H1 (cell line): ENCODE results near the gene RNF212B. TPM values are rescaled to one million over a fixed set of nuclear protein-coding genes. Genes with fewer than 3 reads are reported as not detected.

Experiments
- BACH1 ChIP-seq: IDR thresholded peaks from 2 replicates; pipeline ENCODE4 v1.6.1; 2012; ENCODE audit warnings: low read length, improper control_type of control experiment
- CBX8 ChIP-seq: fragments of 300-800, 300-1000 bp; sonication (generic); IDR thresholded peaks from 2 replicates; pipeline ENCODE4 v1.7.1; 2016; ENCODE audit warnings: low read depth, low read length, borderline replicate concordance
- POLR2A ChIP-seq, 2 experiments: IDR thresholded peaks; 1 replicate in 1 of 2; 2 replicates in 1 of 2; pipeline ENCODE4 v1.6.1; 2011; ENCODE audit warnings: low read depth in 2 of 2, low read length in 2 of 2, mild to moderate bottlenecking in 2 of 2; ENCODE audit errors: control extremely low read depth in 1 of 2
- SAP30 ChIP-seq: fragments of 300-600 bp; sonication (generic); IDR thresholded peaks from 2 replicates; pipeline ENCODE4 v1.7.1; 2012; ENCODE audit warnings: low read length, moderate library complexity, mild to moderate bottlenecking, inconsistent platforms; ENCODE audit not compliant: insufficient read depth, insufficient replicate concordance
- SIN3A ChIP-seq, 2 experiments: IDR thresholded peaks in 1 of 2; conservative IDR thresholded peaks in 1 of 2; 2 replicates each; pipeline ENCODE4 v1.6.1; 2011 to 2012; ENCODE audit warnings: low read length in 2 of 2, improper control_type of control experiment in 1 of 2, low read depth in 1 of 2, mild to moderate bottlenecking in 1 of 2
- SP1 ChIP-seq: IDR thresholded peaks from 2 replicates; pipeline ENCODE4 v1.6.1; 2011; ENCODE audit warnings: low read depth, low read length
- TAF1 ChIP-seq: IDR thresholded peaks from 2 replicates; pipeline ENCODE4 v1.6.1; 2011; ENCODE audit warnings: mild to moderate bottlenecking, low read depth, low read length
- polyA plus RNA-seq, 7 experiments: library from polyadenylated mRNA; depleted of rRNA in 3 of 7; stranded (reverse) in 5 of 7; unstranded in 2 of 7; fragments of >200 nt in 5 of 7; fragments of 200-250 nt in 2 of 7; gene quantifications; 1 replicate in 5 of 7; 2 replicates in 1 of 7; 4 replicates in 1 of 7; pipeline versions ENCODE4 v1.2.1 to v1.2.3, GENCODE V29; 2011 to 2013; ENCODE audit warnings: missing spikeins in 2 of 7, mixed read lengths in 2 of 7
- total RNA-seq: library from RNA; stranded (reverse); fragmentation: NEBNext Ultra II Directional; extraction: Animal tissue kit (Norgen Biotek cat#: 25700); gene quantifications from 2 replicates; pipeline ENCODE4 v1.2.1, GENCODE V29; 2021
- TF ChIP-seq, protein P1 (sequence below): IDR thresholded peaks from 2 replicates; pipeline ENCODE4 v1.6.1; 2012; ENCODE audit warnings: inconsistent platforms

RNF212B gene
- total and polyA plus RNA-seq, 2 of the 8 experiments (the other 6 are each of a cell fraction or from before 2014, with no cell fraction given): 0.95 to 1.2 TPM

DNA sequence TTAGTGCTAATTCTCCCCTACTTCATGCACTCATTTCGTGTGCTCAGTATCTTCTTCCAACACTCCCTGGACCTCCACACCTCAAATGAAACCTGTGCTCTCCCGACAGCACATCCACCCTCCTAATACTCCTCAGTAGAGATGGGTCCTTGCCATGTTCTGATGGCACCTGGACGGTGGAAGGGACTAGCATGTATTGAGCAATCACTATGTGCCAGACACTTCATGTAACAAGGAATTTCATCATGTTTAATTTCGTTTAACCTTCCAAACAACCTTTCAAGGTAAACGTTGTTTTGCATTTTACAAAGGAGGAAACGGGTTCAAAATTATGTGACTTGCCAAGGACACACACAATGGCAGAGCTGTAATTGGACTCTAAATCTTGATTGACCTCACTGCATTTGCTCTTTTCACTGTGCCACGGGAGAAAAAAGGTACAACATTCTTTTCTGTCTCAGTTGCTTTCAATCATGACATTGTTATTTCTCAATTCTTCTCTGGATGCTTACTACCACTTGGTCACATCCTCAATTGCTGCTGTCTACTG lies 42.1 kb upstream of the RNF212B start (continued):
- TF ChIP-seq, protein P1, sequence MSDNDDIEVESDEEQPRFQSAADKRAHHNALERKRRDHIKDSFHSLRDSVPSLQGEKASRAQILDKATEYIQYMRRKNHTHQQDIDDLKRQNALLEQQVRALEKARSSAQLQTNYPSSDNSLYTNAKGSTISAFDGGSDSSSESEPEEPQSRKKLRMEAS: no peak
- TF ChIP-seq BACH1 (no peak), POLR2A (IDR thresholded peaks at IDR 0.05; ENCODE audit: control extremely low read depth in 1 of 2, low read depth in 2 of 2, low read length in 2 of 2) (no peak), CBX8 (no peak), SIN3A (conservative IDR thresholded peaks at IDR 0.05 in 1 of 2, IDR thresholded peaks at IDR 0.05 in 1 of 2; ENCODE audit: low read depth in 1 of 2, low read length in 2 of 2) (no peak), SAP30 (no peak), SP1 (no peak), TAF1 (no peak)
